HAP-1 (cell line): ENCODE data around the gene RNFT2.

Experiments used
- DNase-seq, 2 experiments: peaks; one replicate each; pipeline ENCODE4 v3.0.0-alpha.2; 2016 to 2020; ENCODE audit warnings: low spot score in 2 of 2
- H3K27me3 ChIP-seq: fragments of 250-450 bp; sonication (Bioruptor Pico); 2 replicates; pipeline ENCODE4 v1.5.1; 2020; ENCODE audit warnings: low read depth, mild to moderate bottlenecking, moderate library complexity
- H3K36me3 ChIP-seq: fragments of 250-450 bp; sonication (Bioruptor Pico); replicated peaks from 2 replicates; pipeline ENCODE4 v1.5.1; 2020; ENCODE audit warnings: mild to moderate bottlenecking
- H3K4me1 ChIP-seq: fragments of 250-450 bp; sonication (Bioruptor Pico); 2 replicates; pipeline ENCODE4 v1.5.1; 2020; ENCODE audit warnings: mild to moderate bottlenecking
- H3K4me3 ChIP-seq: fragments of 250-450 bp; sonication (Bioruptor Pico); 2 replicates; pipeline ENCODE4 v1.5.1; 2020; ENCODE audit warnings: mild to moderate bottlenecking, moderate library complexity
- H3K9me3 ChIP-seq: fragments of 250-450 bp; sonication (Bioruptor Pico); 2 replicates; pipeline ENCODE4 v1.5.1; 2020; ENCODE audit warnings: mild to moderate bottlenecking, moderate library complexity
- in situ Hi-C: fragments of 300-500 bp; cut with MboI; formaldehyde crosslinking; loops from 3 replicates; pipeline ENCODE4 v1.14.3; 2020; ENCODE audit warnings: low sequenced_read_pairs, inconsistent platforms, mixed read lengths

RNFT2 gene

GRCh38 chr12:116897476-116897875 is 159.4 kb downstream of the RNFT2 start:
- Histone ChIP-seq H3K36me3 (no peaks in the 10 kb centered on the region), H3K27me3 (peaks cover 6% of the 10 kb centered on the region; the same call in 1 of the 2 replicates), H3K4me3 (no peak overlapping the region), H3K9me3 (no peaks in the 10 kb centered on the region), H3K4me1 (no peaks in the 10 kb centered on the region)
- in situ Hi-C loops = no loop called here
- no peak for DNase-seq

GRCh38 chr12:116898669-116899068 is 160.6 kb downstream of the RNFT2 start:
- Histone ChIP-seq H3K9me3 (no peaks in the 10 kb centered on the region), H3K4me3 (no peak overlapping the region), H3K27me3 (peaks cover 10% of the 10 kb centered on the region; the same call in 1 of the 2 replicates), H3K4me1 (no peaks in the 10 kb centered on the region), H3K36me3 (no peaks in the 10 kb centered on the region)
- no peak for DNase-seq
- in situ Hi-C loops = no loop called here

- no peaks in the 10 kb centered on the region for H3K9me3 ChIP-seq
Observed at GRCh38 chr12:116901612-116902011, 163.5 kb downstream of the RNFT2 start.

More at GRCh38 chr12:116901612-116902011, 163.5 kb downstream of the RNFT2 start:
- Histone ChIP-seq H3K27me3 (peaks cover 8% of the 10 kb centered on the region; the same call in 1 of the 2 replicates), H3K4me1 (no peaks in the 10 kb centered on the region), H3K36me3 (no peaks in the 10 kb centered on the region), H3K4me3 (no peak overlapping the region)
- in situ Hi-C loops = no loop called here
- no peak for DNase-seq
